ENCODE data around the gene LIX1.

DNA sequence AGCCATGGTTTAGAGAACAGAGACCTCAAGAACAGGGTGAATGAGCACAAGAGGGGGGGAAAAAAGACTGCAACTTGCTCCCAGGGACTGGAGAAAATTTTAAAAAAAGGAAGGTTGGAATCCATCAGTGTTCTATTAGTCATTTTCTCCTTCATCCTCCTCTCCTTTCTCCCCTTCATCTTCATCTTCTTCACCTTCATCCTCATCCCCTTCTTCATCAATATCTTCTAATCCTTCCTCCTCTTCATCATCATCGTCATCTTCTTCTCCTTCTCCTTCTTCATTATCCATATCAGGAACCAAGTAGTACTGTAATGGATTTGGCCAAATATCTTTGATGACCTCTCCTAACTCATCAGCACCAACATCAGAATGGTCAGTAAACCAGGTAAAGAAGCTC, 86.1 kb downstream of the LIX1 start:
- TF ChIP-seq, protein P1, sequence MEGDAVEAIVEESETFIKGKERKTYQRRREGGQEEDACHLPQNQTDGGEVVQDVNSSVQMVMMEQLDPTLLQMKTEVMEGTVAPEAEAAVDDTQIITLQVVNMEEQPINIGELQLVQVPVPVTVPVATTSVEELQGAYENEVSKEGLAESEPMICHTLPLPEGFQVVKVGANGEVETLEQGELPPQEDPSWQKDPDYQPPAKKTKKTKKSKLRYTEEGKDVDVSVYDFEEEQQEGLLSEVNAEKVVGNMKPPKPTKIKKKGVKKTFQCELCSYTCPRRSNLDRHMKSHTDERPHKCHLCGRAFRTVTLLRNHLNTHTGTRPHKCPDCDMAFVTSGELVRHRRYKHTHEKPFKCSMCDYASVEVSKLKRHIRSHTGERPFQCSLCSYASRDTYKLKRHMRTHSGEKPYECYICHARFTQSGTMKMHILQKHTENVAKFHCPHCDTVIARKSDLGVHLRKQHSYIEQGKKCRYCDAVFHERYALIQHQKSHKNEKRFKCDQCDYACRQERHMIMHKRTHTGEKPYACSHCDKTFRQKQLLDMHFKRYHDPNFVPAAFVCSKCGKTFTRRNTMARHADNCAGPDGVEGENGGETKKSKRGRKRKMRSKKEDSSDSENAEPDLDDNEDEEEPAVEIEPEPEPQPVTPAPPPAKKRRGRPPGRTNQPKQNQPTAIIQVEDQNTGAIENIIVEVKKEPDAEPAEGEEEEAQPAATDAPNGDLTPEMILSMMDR (IDR thresholded peaks at IDR 0.05; ENCODE audit: low read depth, low read length, missing input control): no peak
- TF ChIP-seq RAD21 (IDR thresholded peaks at IDR 0.05) (no peak), YY1 (IDR thresholded peaks at IDR 0.05) (no peak), GABPA (IDR thresholded peaks at IDR 0.05 in 1 of 2, conservative IDR thresholded peaks at IDR 0.05 in 1 of 2) (no peak), EGR1 (IDR thresholded peaks at IDR 0.05; ENCODE audit: low read depth in 2 of 2) (no peak), JUND (IDR thresholded peaks at IDR 0.05) (no peak)
- TF ChIP-seq, protein P2, sequence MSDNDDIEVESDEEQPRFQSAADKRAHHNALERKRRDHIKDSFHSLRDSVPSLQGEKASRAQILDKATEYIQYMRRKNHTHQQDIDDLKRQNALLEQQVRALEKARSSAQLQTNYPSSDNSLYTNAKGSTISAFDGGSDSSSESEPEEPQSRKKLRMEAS (IDR thresholded peaks at IDR 0.05): no peak
- TF ChIP-seq, protein P3, sequence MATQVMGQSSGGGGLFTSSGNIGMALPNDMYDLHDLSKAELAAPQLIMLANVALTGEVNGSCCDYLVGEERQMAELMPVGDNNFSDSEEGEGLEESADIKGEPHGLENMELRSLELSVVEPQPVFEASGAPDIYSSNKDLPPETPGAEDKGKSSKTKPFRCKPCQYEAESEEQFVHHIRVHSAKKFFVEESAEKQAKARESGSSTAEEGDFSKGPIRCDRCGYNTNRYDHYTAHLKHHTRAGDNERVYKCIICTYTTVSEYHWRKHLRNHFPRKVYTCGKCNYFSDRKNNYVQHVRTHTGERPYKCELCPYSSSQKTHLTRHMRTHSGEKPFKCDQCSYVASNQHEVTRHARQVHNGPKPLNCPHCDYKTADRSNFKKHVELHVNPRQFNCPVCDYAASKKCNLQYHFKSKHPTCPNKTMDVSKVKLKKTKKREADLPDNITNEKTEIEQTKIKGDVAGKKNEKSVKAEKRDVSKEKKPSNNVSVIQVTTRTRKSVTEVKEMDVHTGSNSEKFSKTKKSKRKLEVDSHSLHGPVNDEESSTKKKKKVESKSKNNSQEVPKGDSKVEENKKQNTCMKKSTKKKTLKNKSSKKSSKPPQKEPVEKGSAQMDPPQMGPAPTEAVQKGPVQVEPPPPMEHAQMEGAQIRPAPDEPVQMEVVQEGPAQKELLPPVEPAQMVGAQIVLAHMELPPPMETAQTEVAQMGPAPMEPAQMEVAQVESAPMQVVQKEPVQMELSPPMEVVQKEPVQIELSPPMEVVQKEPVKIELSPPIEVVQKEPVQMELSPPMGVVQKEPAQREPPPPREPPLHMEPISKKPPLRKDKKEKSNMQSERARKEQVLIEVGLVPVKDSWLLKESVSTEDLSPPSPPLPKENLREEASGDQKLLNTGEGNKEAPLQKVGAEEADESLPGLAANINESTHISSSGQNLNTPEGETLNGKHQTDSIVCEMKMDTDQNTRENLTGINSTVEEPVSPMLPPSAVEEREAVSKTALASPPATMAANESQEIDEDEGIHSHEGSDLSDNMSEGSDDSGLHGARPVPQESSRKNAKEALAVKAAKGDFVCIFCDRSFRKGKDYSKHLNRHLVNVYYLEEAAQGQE (IDR thresholded peaks at IDR 0.05): no peak
